ENCODE results near the gene EIF2D.
"Not testable (repeated sequence)": the region's sequence is repeated elsewhere in the genome, so short reads cannot be mapped to it uniquely, and the experiment has no call there.

The EIF2D gene

GRCh38 chr1:206649261-206649921 is 37.1 kb upstream of the EIF2D start:
- no peak for DNase-seq (ENCODE audit: low read depth)
- H3K4me3 ChIP-seq (ENCODE audit: low read depth, low read length): no peak overlapping the region
- TF ChIP-seq CTCF (conservative IDR thresholded peaks at IDR 0.05; ENCODE audit: low read depth, low read length): no peak

GRCh38 chr1:206647224-206647623 is 35.0 kb upstream of the EIF2D start:
- DNase-seq (ENCODE audit: low read depth): no peak
- TF ChIP-seq CTCF (conservative IDR thresholded peaks at IDR 0.05; ENCODE audit: low read depth, low read length): no peak
- H3K4me3 ChIP-seq (ENCODE audit: low read depth, low read length): no peak overlapping the region

GRCh38 chr1:206646504-206646903 is 34.2 kb upstream of the EIF2D start:
- no peak overlapping the region for H3K4me3 ChIP-seq (ENCODE audit: low read depth, low read length)
- no peak for TF ChIP-seq CTCF (conservative IDR thresholded peaks at IDR 0.05; ENCODE audit: low read depth, low read length)
- no peak for DNase-seq (ENCODE audit: low read depth)

GRCh38 chr1:206643118-206643698 is 30.9 kb upstream of the EIF2D start:
- no peak for TF ChIP-seq CTCF (conservative IDR thresholded peaks at IDR 0.05; ENCODE audit: low read depth, low read length)
- no peak overlapping the region for H3K4me3 ChIP-seq (ENCODE audit: low read depth, low read length)
- DNase-seq (ENCODE audit: low read depth): no peak

- H3K4me3 ChIP-seq (ENCODE audit: low read depth, low read length); DNase-seq (ENCODE audit: low read depth): not testable (repeated sequence)
Observed at GRCh38 chr1:206642074-206642473, 29.8 kb upstream of the EIF2D start.

- no peak for TF ChIP-seq CTCF (conservative IDR thresholded peaks at IDR 0.05; ENCODE audit: low read depth, low read length)
- no peak for DNase-seq (ENCODE audit: low read depth)
- H3K4me3 ChIP-seq (ENCODE audit: low read depth, low read length): no peak overlapping the region
Observed at GRCh38 chr1:206637605-206638004, 25.3 kb upstream of the EIF2D start.

GRCh38 chr1:206636671-206637070 is 24.4 kb upstream of the EIF2D start:
- H3K4me3 ChIP-seq (ENCODE audit: low read depth, low read length): no peak overlapping the region
- no peak for DNase-seq (ENCODE audit: low read depth)
- TF ChIP-seq CTCF (conservative IDR thresholded peaks at IDR 0.05; ENCODE audit: low read depth, low read length): no peak
